Mesenteric fat pad (tissue), 1 donor: ENCODE data around the gene H3-3A. TPM values are rescaled to one million over a fixed set of nuclear protein-coding genes. Genes with fewer than 3 reads are reported as not detected.
A peak's percentile ranks its signal among the peaks of the same experiment; 100 is the strongest.

ENCODE experiments used
- DNase-seq: peaks from one replicate; pipeline ENCODE4 v3.0.0-alpha.2; 2020; ENCODE audit warnings: low spot score
- total RNA-seq: library from RNA; stranded (reverse); fragmentation: NEBNext Ultra II Directional; extraction: Animal tissue kit (Norgen Biotek cat#: 25700); gene quantifications from one replicate; pipeline ENCODE4 v1.2.1, GENCODE V29; 2021
- donor health status: DM: yes; HTN: yes; CAD: no.

The H3-3A gene
- total RNA-seq, 1 donor from 2014 or later = 321 TPM

GRCh38 chr1:226052061-226052460, 10.5 kb upstream of the H3-3A start:
- no peak for DNase-seq

- DNase-seq = no peak
Observed at GRCh38 chr1:226054519-226055327, 7.8 kb upstream of the H3-3A start.

GRCh38 chr1:226059709-226060108, 2.8 kb upstream of the H3-3A start:
- DNase-seq = no peak

- DNase-seq = no peak
Observed at GRCh38 chr1:226060427-226060826, 2.1 kb upstream of the H3-3A start.

GRCh38 chr1:226061068-226061840, 1.3 kb upstream of the H3-3A start:
- no peak for DNase-seq

- peak; percentile 94 for DNase-seq
Observed at GRCh38 chr1:226061841-226062557, 517 bp upstream of the H3-3A start.

- no peak for DNase-seq
Observed at GRCh38 chr1:226063224-226063976, 884 bp downstream of the H3-3A start.

GRCh38 chr1:226063977-226064815, 1.7 kb downstream of the H3-3A start:
- DNase-seq = no peak

GRCh38 chr1:226064816-226065248, 2.3 kb downstream of the H3-3A start:
- no peak for DNase-seq

GRCh38 chr1:226066415-226067078, 4.0 kb downstream of the H3-3A start:
- no peak for DNase-seq

- DNase-seq = no peak
Observed at GRCh38 chr1:226069811-226070489, 7.4 kb downstream of the H3-3A start.

GRCh38 chr1:226072347-226072746, 9.8 kb downstream of the H3-3A start:
- DNase-seq = no peak

GRCh38 chr1:226073184-226073950, 10.9 kb downstream of the H3-3A start:
- DNase-seq = no peak

GRCh38 chr1:226074046-226074445, 11.5 kb downstream of the H3-3A start:
- no peak for DNase-seq

- DNase-seq = no peak
Observed at GRCh38 chr1:226076378-226076777, 13.9 kb downstream of the H3-3A start.

GRCh38 chr1:226078374-226078773, 15.9 kb downstream of the H3-3A start:
- DNase-seq = no peak

GRCh38 chr1:226082587-226082917, 20.0 kb downstream of the H3-3A start:
- DNase-seq = no peak

- DNase-seq = peak; percentile 92
Observed at GRCh38 chr1:226082959-226083301, 20.4 kb downstream of the H3-3A start.
